Right cardiac atrium (tissue), 5 donors: Measurements from ENCODE around the gene CCDC148. TPM values are rescaled to one million over a fixed set of nuclear protein-coding genes. Genes with fewer than 3 reads are reported as not detected.

Source experiments
- ATAC-seq, 2 donors: fragments of 200-7000 bp; cut with Tn5 transposase; one replicate each; pipeline versions ENCODE4 v1.8.0 to v1.9.1; 2020; ENCODE audit warnings: moderate library complexity in 2 of 2, mild to moderate bottlenecking in 1 of 2
- DNase-seq, 3 donors: peaks; one replicate each; pipeline ENCODE4 v3.0.0-alpha.2; 2020
- H3K27ac ChIP-seq: one replicate; pipeline ENCODE4 v1.5.1; 2013; ENCODE audit warnings: mild to moderate bottlenecking, low read length, control low read depth, moderate library complexity
- H3K27me3 ChIP-seq: one replicate; pipeline ENCODE4 v1.6.1; 2013; ENCODE audit not compliant: control insufficient read depth, insufficient read depth
- H3K4me1 ChIP-seq: one replicate; pipeline ENCODE4 v1.6.1; 2013; ENCODE audit warnings: low read length; ENCODE audit not compliant: control insufficient read depth, insufficient read depth
- H3K4me3 ChIP-seq: one replicate; pipeline ENCODE4 v1.5.1; 2013; ENCODE audit warnings: low read length, control low read depth
- H3K9me3 ChIP-seq: one replicate; pipeline ENCODE4 v1.6.1; 2013; ENCODE audit warnings: low read length; ENCODE audit not compliant: control insufficient read depth
- WGBS: extraction: QIAGEN DNeasy Blood & Tissue Kit; methylation state at CpG from one replicate; pipeline ENCODE4 v1.1.7; 2013; 5-methylcytosine and 5-hydroxymethylcytosine counted together
- intact Hi-C, 4 donors: fragments of 100-400 bp; cut with DNase I; formaldehyde crosslinking; loops; one replicate each; pipeline versions ENCODE4 v1.11.0 to v1.14.0; 2022 to 2023
- long read RNA-seq, 4 donors: library from polyadenylated mRNA; unstranded; transcript quantifications; one replicate each; pipeline ENCODE4 v2.0.0, GENCODE V29; 2020 to 2021
- polyA plus RNA-seq: library from polyadenylated mRNA; stranded (reverse); fragments of 200-250 nt; gene quantifications from one replicate; pipeline ENCODE4 v1.2.3, GENCODE V29; 2013
- total RNA-seq, 4 donors: library from RNA; stranded (reverse); fragmentation: NEBNext Ultra II Directional; extraction: Animal tissue kit (Norgen Biotek cat#: 25700); gene quantifications; one replicate each; pipeline ENCODE4 v1.2.1, GENCODE V29; 2021
- donor health status: healthy with polysubstance abuse.
- donor health status: DM: no; HTN: yes; CAD: no.
- donor health status: DM: no; HTN: no; CAD: no.
- donor health status: DM: no; HTN: yes; CAD: no; lungs with severe emphysema.
- donor health status: DM: yes; HTN: yes; CAD: no.

CCDC148 gene
- total RNA-seq (1 to 10 TPM in 3 of 4 donors, under 1 TPM in 1; 0.70 to 2.4 (median 1.7) TPM), polyA plus RNA-seq (0.23 TPM)
- long read RNA-seq, donor 1: 0 reads
- long read RNA-seq, donor 2: 0 reads
- long read RNA-seq, donor 3: 0 reads
- long read RNA-seq, donor 4, partial matches to known transcripts: 0 of 1 reads
- long read RNA-seq, donor 4, other reads (novel, unspliced or antisense): 1 of 1 reads

DNA sequence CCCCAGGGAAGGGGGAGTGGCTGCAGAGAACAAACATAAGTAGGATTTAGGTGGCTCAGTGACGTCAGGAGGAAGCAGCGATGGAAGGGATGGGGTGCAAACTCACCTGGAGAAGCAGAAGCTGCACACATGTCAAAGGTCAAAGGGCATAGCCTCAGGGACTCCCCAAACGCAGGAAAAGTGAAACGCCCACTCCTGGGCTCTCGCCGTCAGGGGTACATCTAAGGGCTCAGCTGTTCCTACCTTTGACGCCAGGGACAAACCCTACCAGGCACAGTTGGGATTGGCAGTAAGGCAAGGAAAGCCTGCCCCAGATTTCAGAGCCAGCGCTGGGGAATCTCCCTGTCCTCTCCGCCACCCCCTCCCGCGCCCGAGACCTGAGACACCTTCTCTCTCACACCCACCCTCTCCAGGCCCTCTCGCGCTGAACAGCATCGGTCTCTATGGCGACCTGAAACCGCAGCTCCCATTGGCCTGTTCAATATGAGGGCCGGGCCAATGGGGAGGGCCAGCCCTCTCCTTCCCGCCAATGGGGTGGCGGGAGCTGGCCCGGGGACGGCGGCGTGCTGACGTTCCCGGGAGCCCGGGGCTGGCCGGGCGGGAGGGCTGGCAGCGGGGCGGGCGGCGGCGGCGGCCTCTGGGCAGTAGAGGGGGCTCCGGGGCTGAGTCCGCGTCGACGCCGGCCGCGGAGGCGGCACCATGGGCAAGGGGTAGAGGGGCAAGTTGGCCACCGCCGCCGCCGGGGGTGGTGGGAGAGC lies at the start of gene CCDC148, which contains the start of gene PKP4:
Gene CCDC148 (minus strand): TSS at position 445 of the 758 bp plus-strand sequence. CDS start 314 bp downstream, at position 131.
Gene PKP4 (plus strand): TSS at position 644 of the 758 bp plus-strand sequence. CDS start 76,233 bp downstream, outside the sequence.
- under 1% methylated on average over 48 of the region's 48 CpGs for WGBS
- Histone ChIP-seq H3K27ac (peak within 1 kb of the TSS; percentile 53), H3K4me1 (no peaks in the 10 kb centered on the region), H3K27me3 (no peaks in the 10 kb centered on the region), H3K9me3 (no peaks in the 10 kb centered on the region), H3K4me3 (peak within 1 kb of the TSS; percentile 51)
- intact Hi-C loops: loop anchor here in 3 of 4 donors (5.0 to 10.0 kb wide), 3 partner anchors 272 to 296 kb away; no protein-coding TSS in a partner anchor
- peak; percentile 97 for ATAC-seq
- peak; percentile 91 to 96 (median 95) for DNase-seq

DNA sequence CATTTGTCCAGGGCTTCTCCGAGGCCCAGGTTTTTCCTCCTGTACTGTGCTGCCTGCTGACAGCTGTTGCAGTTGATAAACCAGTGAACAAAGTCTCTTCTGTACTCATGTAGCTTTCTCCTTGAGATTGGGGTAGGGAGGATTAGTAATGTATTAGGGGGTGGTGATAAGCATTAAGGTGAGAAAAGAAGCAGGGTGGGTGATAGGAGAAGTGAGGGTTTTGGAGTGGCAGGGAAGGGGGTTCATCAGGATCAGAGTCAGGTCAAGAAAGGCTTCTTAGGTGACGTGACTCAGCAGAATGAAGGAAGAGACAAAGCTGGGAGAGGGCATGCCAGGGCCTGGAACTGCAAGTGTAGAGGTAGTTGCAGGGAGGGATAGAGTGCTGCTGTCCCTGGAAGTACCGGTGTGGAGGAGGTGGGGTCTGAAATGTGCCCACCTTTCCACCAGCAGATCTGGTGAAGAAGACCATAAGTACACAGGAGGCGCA lies 48.9 kb upstream of the CCDC148 start:
- ATAC-seq: no peak
- peaks cover 15% of the 10 kb centered on the region for H3K4me1 ChIP-seq
- intact Hi-C loops: no loop called here

DNA sequence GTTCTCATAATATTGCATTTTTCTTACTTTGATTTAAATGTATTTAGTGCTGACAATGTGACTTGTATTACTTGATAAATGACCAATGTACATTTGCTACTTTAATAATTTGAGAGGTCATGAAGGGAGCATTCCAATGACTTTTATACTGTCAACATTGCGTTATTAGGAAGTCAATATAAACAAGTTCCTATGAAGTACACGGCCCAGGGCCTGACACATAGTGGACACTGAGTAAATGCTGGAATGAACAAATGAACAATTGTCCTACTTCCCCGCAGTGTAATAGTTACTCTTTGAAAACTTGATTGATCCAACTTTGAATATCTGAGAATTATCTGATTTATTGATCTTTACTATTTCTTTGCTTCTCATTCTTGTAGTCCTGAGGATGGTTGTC lies 47.5 kb upstream of the CCDC148 start:
- 92% methylated on average over 3 of the region's 3 CpGs for WGBS
- H3K27me3 ChIP-seq: no peaks in the 10 kb centered on the region
- no peak overlapping the region for H3K27ac ChIP-seq
- H3K4me3 ChIP-seq: no peak overlapping the region
- ATAC-seq (no peak), DNase-seq (no peak)
- H3K4me1 ChIP-seq: peaks cover 14% of the 10 kb centered on the region
- no peaks in the 10 kb centered on the region for H3K9me3 ChIP-seq
- intact Hi-C loops: no loop called here

More for the DNA sequence above, 48.9 kb upstream of the CCDC148 start:
- Histone ChIP-seq H3K4me3 (no peak overlapping the region), H3K27ac (no peak overlapping the region), H3K9me3 (no peaks in the 10 kb centered on the region), H3K27me3 (no peaks in the 10 kb centered on the region)
- WGBS: 83% methylated on average over 4 of the region's 4 CpGs
- DNase-seq: no peak

DNA sequence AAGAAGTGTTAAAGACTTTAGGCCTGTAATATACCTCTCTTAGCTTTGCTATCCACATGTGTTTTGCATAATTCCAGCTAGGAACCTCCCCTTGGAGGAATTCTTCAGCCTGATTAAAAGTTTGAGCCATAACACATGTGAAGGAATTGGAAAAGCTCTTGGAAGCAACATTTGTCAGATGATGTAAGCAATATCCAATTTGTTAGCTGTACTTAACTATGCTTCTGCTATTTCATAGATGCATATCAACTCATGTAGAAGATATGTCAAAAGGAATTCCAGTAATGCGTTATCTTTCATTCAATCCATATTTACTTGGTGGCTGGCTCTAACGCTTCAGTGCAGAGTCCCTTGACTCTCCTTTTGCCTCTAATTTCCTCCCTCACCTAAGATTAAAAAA lies 46.4 kb upstream of the CCDC148 start:
- Histone ChIP-seq H3K4me3 (no peak overlapping the region), H3K27me3 (no peaks in the 10 kb centered on the region), H3K27ac (no peak overlapping the region), H3K4me1 (peaks cover 16% of the 10 kb centered on the region), H3K9me3 (no peaks in the 10 kb centered on the region)
- ATAC-seq: no peak
- 52% methylated on average over 2 of the region's 2 CpGs for WGBS
- DNase-seq: no peak
- intact Hi-C loops: no loop called here

DNA sequence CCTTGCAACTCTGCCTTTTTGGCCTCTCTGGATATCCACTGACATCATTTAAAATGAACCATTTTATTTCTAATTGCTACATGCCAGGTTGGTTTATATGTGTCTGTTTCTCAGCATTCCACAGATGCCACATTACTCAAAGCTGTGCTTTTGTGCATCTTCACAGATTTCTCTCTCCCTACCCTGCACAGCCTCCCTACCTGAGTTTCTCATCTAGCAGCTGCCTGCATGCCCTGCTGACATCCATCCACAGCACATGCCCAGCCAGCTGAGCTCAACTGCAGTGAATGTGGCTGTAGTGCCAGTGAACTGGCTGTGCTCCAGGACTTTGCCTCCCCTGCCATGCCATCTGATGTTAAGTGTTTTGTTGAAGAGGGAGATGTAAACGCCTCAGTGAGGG lies 44.7 kb upstream of the CCDC148 start:
- H3K4me1 ChIP-seq: peaks cover 16% of the 10 kb centered on the region
- peak; percentile 69 to 80 for ATAC-seq
- intact Hi-C loops: no loop called here
- DNase-seq: peak in 2 of 3 donors; percentile 76 to 81
- no peak overlapping the region for H3K27ac ChIP-seq
- H3K9me3 ChIP-seq: no peaks in the 10 kb centered on the region
- H3K4me3 ChIP-seq: no peak overlapping the region
- H3K27me3 ChIP-seq: no peaks in the 10 kb centered on the region
- WGBS: 63% methylated on average over 1 of the region's 1 CpG

GRCh38 chr2:158500333-158500732 lies 43.8 kb upstream of the CCDC148 start:
- 88% methylated on average over 2 of the region's 2 CpGs for WGBS
- Histone ChIP-seq H3K4me3 (no peak overlapping the region), H3K27me3 (no peaks in the 10 kb centered on the region), H3K9me3 (no peaks in the 10 kb centered on the region), H3K4me1 (peaks cover 12% of the 10 kb centered on the region), H3K27ac (no peak overlapping the region)
- intact Hi-C loops: no loop called here
- no peak for ATAC-seq
- DNase-seq: no peak

GRCh38 chr2:158499383-158499782 lies 42.8 kb upstream of the CCDC148 start:
- Histone ChIP-seq H3K4me3 (no peak overlapping the region), H3K9me3 (no peaks in the 10 kb centered on the region), H3K27me3 (no peaks in the 10 kb centered on the region), H3K4me1 (peaks cover 11% of the 10 kb centered on the region), H3K27ac (no peak overlapping the region)
- DNase-seq (no peak), ATAC-seq (no peak)
- whole genome bisulfite sequencing: 79% methylated on average over 2 of the region's 2 CpGs
- intact Hi-C loops: no loop called here

DNA sequence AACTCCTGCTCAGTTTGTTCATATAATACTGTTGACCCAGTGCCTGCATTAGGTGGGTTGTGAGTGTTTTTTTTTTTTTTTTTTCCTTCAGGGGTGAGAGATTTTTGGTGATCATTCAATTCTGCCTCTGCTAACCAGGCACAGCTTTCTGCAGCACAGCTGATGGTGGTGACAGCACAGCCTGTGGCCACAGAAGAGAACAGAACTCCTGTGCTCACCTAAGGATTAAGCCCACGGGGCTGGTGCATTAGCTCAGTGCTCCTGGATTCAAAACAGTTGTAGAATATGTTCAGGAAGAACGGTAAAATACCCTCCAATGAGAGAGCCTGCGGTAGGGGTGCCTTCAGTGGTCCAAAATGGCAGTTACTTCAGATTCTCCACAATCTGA lies 42.2 kb upstream of the CCDC148 start:
- no peaks in the 10 kb centered on the region for H3K9me3 ChIP-seq
- 88% methylated on average over 3 of the region's 3 CpGs for WGBS
- no peak for DNase-seq
- no peak overlapping the region for H3K4me3 ChIP-seq
- ATAC-seq: no peak
- H3K27me3 ChIP-seq: no peaks in the 10 kb centered on the region
- H3K27ac ChIP-seq: no peak overlapping the region
- H3K4me1 ChIP-seq: peaks cover 11% of the 10 kb centered on the region
- intact Hi-C loops: no loop called here

DNA sequence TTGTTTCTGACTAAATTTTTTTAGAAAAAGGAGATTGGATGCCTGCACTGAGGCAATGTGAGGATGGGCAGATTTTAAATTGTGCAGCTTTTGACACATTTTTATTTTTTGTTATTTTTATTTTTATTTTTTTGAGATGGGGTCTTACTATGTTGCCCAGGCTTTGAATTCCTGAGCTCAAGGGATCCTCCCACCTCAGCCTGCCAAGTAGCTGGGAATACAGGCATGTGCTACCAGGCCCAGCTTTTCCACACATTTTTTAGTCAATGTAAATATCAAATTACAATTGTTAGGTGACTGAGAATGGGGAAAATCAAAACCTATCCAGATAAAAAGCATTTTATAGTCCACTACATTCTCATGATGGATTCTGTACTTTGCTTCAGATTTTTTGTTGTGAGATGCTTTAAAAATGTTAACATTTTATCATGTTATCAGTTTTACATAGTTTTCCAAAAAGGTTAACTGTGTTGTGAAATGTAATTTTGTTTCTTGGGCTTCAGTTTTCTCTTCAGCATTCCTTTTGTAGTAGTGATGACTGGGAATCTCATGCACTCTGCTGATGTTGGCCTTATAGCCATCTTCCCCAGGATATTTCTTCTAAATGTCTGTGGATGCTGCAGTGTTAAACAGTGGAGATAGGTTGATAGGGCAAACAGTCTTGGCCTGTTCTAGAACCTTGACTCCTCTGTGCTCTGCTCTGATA lies 41.6 kb upstream of the CCDC148 start:
- Histone ChIP-seq H3K4me3 (no peak overlapping the region), H3K9me3 (no peaks in the 10 kb centered on the region), H3K27ac (no peak overlapping the region), H3K4me1 (peaks cover 14% of the 10 kb centered on the region), H3K27me3 (no peaks in the 10 kb centered on the region)
- DNase-seq (no peak), ATAC-seq (no peak)
- intact Hi-C loops: no loop called here

GRCh38 chr2:158497486-158497885 lies 40.9 kb upstream of the CCDC148 start:
- ATAC-seq: no peak
- no peak overlapping the region for H3K27ac ChIP-seq
- DNase-seq: no peak
- no peaks in the 10 kb centered on the region for H3K9me3 ChIP-seq
- H3K4me3 ChIP-seq: no peak overlapping the region
- 84% methylated on average over 1 of the region's 1 CpG for WGBS
- intact Hi-C loops: no loop called here
- no peaks in the 10 kb centered on the region for H3K27me3 ChIP-seq
- peaks cover 14% of the 10 kb centered on the region for H3K4me1 ChIP-seq

DNA sequence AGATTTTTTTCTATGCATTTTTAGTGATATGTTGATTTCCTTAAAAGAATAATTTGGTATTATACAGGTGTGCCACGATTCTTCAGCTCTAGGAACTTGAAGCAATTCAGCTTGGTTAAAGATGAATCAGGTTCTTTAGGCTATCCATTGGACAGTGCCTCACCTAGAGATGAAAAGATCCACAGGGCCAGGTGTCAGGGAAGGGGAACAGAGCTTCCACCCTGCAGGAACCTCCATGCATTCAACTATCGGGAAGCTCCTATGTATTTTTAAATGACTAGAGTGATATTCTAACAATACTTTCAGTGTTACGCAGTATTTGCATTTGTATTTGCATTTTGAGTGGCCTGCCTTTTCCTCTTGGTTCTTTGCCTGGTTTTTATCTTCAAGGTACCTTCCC lies 40.4 kb upstream of the CCDC148 start:
- 89% methylated on average over 3 of the region's 3 CpGs for WGBS
- intact Hi-C loops: no loop called here
- ATAC-seq: no peak
- peaks cover 14% of the 10 kb centered on the region for H3K4me1 ChIP-seq
- no peak overlapping the region for H3K27ac ChIP-seq
- DNase-seq: no peak
- H3K27me3 ChIP-seq: no peaks in the 10 kb centered on the region
- no peak overlapping the region for H3K4me3 ChIP-seq
- H3K9me3 ChIP-seq: no peaks in the 10 kb centered on the region
